ENCODE results near the gene NEK7. TPM values are rescaled to one million over a fixed set of nuclear protein-coding genes. Genes with fewer than 3 reads are reported as not detected.

The NEK7 gene
- total RNA-seq, 1 donor from 2014 or later: 318 TPM

- no peak for DNase-seq (ENCODE audit: low spot score)
- intact Hi-C loops (cut with DNase I): no loop called here
Measured at GRCh38 chr1:198135366-198135765, 21.4 kb upstream of the NEK7 start.

DNA sequence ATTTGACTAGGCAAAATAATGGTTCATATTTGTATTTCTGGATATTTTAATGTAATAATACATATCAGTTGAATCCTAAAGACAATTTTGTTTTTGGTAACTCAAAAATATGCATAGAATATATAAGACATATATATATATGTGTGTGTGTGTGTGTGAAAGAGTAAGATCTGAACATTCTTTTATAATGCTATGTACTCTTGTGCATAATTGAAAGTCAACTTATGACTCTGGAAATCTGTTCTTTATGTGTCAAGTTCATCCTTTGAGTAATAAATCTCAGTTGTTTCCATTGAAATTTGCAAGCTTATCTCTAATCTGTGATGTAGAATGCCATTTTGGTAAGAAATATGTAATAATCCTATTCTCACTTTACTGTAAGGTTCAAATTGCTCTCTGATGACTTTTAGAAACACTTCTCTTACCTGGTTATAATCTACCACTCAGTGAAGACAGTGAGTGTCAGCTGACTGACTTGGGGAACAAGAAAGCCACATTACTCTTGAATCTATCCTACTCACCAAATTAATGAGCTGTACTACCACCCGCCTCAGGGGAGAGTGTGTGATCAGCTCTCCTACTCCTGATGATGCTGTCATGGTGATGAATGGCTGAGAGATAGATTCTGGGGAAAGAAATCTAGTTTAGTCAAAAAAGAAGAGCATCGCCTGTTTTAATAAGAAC is 15.0 kb upstream of the NEK7 start:
- intact Hi-C loops (cut with DNase I): no loop called here
- no peak for DNase-seq (ENCODE audit: low spot score)

GRCh38 chr1:198143797-198144196 is 13.0 kb upstream of the NEK7 start:
- DNase-seq (ENCODE audit: low spot score): no peak
- intact Hi-C loops (cut with DNase I): no loop called here

DNA sequence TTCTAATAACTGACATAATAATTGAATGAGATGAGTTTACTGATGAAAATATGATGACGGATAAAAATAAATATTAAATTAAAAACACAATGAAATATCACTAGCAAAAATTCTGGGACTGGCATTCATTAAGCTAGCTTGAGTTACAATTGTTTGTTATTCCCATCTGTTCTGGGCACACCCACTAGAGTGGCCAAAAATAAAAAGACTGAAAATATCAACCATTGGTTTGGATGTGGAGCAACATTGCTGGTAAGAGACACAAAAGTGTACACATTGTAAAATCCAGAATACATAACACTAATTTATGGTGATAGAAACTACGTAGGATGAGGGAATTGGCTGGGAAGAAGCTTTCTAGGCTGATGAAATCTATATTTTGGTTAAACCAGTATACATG is 9.6 kb upstream of the NEK7 start:
- DNase-seq (ENCODE audit: low spot score): no peak
- intact Hi-C loops (cut with DNase I): no loop called here

DNA sequence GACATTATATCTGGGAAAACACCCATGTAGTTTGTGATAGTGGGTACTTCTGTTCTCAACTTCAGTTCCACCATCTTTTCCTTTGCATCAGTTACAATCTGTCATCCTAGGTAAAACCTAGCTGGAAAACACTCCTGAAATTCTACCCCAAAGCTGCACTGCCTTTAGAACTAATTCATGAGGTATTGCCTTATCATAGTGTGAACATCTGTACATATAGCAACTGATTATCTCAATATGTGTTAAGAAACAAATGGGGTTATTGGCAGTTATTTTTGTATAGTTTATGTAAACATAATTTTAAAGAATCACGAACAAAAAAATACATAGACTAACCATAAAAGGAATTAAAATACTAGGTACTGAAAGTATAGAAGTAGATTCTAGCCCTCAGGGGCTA is 6.4 kb upstream of the NEK7 start:
- intact Hi-C loops (cut with DNase I): loop anchor here (10.0 kb wide), 1 partner anchor 376 kb away; the partner anchor contains the start of gene DENND1B
- no peak for DNase-seq (ENCODE audit: low spot score)

DNA sequence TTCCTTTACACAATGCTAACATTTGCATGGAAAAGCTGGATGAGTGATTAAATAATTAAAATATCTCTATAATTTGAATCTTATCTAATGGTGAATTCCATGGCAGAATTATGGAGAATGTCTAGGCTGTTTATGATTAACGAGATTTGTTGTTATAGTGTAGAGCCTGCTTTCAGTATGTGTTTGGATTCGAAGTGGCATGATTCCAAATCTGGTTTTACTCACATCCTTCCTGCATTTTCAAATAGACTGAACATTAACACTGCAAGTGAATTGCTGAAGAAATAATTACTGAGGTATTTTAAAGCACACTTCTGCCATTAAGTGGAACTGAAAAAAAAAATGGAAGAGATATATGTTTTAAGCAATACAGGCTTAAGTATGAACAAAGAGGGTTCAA is 5.1 kb upstream of the NEK7 start:
- no peak for DNase-seq (ENCODE audit: low spot score)
- intact Hi-C loops (cut with DNase I): loop anchor here (2.0 to 10.0 kb wide), 2 partner anchors 27 to 377 kb away; partner anchors contain the start of gene DENND1B

GRCh38 chr1:198153103-198153502 is 3.7 kb upstream of the NEK7 start:
- intact Hi-C loops (cut with DNase I): loop anchor here (2.0 to 10.0 kb wide), 2 partner anchors 28 to 378 kb away; partner anchors contain the start of gene DENND1B
- DNase-seq (ENCODE audit: low spot score): no peak

- intact Hi-C loops (cut with DNase I): loop anchor here (2.0 to 10.0 kb wide), 2 partner anchors 29 to 379 kb away; partner anchors contain the start of gene DENND1B
Measured at GRCh38 chr1:198153804-198154203, 3.0 kb upstream of the NEK7 start.

GRCh38 chr1:198155253-198155652 is 1.5 kb upstream of the NEK7 start:
- no peak for DNase-seq (ENCODE audit: low spot score)
- intact Hi-C loops (cut with DNase I): loop anchor here (5.0 to 10.0 kb wide), 3 partner anchors 47 to 380 kb away; partner anchors contain the start of gene DENND1B

More at GRCh38 chr1:198153804-198154203, 3.0 kb upstream of the NEK7 start:
- no peak for DNase-seq (ENCODE audit: low spot score)

DNA sequence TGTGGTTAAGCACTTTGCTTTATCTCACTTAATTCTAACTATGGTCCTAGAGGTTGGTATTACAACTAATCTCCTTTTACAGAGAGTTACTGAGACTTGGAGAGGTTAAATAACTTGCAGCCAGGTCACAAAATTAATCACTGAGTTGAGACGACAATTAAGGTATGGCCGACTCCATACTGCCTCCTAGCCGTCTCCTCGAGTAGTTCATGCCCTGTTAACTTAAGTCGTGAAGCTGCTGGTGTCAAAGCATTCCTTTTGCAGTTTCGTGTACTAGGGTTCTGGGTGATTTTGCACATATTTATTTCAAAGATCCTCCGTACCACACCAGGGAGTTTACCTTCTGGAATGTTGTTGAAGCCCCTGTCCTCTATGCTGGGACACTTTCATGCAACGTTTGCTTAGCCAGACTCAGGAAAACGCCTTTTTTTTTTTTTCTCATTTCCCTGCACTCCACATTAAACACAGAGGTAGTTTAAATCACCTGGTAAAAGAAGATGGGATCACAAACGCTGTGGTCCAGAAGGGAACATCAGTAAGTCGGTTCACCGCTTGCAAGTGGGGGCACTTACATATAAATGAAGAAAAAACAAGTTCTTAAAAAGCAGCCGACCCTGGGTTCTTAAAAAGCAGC is 570 bp upstream of the NEK7 start:
- no peak for DNase-seq (ENCODE audit: low spot score)
- intact Hi-C loops (cut with DNase I): loop anchor here (2.0 to 10.0 kb wide), 5 partner anchors 37 to 381 kb away; partner anchors contain the start of gene DENND1B

GRCh38 chr1:198157241-198157846 is 546 bp downstream of the NEK7 start:
- DNase-seq (ENCODE audit: low spot score): peak; percentile 96

GRCh38 chr1:198157847-198158725 is 1.3 kb downstream of the NEK7 start:
- intact Hi-C loops (cut with DNase I): loop anchor here (2.0 to 10.0 kb wide), 5 partner anchors 39 to 383 kb away; partner anchors contain the start of gene DENND1B
- DNase-seq (ENCODE audit: low spot score): no peak

More at GRCh38 chr1:198157241-198157846, 546 bp downstream of the NEK7 start:
- intact Hi-C loops (cut with DNase I): loop anchor here (2.0 to 10.0 kb wide), 5 partner anchors 39 to 383 kb away; partner anchors contain the start of gene DENND1B

DNA sequence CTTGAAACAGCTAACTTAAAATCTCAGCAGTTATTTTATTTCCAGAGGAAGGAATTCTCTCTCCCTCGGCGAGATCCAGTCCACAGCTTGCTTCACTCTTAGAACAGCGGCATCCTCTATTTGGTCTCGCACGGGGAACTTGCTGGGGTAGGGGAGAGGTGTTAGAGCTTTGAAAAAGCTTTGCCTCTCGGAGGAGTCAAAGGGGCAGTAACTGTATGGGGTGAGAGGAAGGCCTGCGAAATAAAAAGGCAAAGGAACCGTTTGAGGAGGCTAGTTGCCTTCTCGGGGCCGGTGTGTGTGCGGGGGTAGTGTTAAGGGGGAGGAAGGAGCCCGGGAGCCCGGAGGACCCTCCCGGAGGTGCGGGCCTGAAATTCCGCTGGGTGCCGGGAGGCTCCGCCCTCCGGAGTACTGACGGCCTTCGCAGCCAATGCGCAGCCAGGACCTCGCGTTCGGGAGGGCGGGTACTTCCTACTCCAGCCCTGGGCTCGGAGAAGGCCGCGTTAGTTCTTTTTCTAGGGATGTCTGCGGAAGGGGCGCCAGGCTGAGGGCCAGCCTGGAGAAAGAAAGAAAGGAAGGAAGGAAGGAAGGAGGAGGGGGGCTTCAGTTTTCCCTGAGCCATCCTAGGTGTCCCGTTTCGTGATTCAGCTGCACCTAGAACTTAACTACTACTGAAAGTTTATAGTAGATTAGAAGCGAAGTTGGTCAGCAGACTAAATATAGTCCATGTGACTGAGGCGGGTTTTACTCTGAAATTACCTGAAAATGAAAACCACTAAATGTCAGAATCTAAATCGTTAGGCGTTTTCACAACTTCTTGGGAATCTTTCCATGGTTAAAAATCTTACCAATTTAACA is 2.2 kb downstream of the NEK7 start:
- intact Hi-C loops (cut with DNase I): loop anchor here (5.0 to 10.0 kb wide), 3 partner anchors 43 to 384 kb away; partner anchors contain the start of gene DENND1B
- peak; percentile 97 for DNase-seq (ENCODE audit: low spot score)

DNA sequence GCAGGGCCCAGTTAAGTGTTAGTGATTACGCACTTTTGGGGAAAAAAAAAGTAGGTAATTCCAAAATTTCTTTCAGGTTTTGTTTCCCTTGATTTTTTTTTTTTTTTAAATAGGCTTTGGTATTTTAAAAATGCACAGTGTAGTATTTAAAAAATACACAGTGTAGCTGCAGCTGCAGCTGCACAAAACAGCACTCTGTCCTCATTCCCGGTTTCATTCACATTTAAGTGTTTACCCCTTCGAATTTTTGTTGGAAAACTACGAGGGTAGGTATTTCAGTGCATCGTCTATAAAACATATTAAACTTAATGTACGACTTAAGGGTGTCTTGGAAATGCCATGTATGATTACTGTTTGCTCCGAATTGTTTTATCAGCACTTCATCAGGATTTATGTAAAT is 3.4 kb downstream of the NEK7 start:
- intact Hi-C loops (cut with DNase I): no loop called here
- DNase-seq (ENCODE audit: low spot score): no peak

GRCh38 chr1:198160946-198161614 is 4.3 kb downstream of the NEK7 start:
- DNase-seq (ENCODE audit: low spot score): no peak
- intact Hi-C loops (cut with DNase I): no loop called here

DNA sequence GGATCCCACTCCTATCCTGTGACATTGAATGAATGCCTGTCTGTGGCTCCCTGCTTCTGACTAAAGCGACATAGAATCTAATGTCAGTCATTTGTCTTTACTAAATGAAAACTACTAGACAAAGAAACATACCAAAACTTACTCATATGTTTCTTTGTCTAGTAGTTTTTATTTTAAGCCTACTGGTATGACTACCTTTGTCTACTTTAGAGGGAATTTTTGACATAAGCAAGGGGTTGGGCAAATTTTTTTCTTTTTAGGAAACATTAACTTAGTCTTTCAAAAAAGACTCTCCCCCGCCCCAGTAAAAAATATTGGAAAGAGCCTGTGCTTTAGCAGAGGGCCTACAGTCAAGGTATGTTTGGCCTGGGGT is 4.9 kb downstream of the NEK7 start:
- DNase-seq (ENCODE audit: low spot score): no peak
- intact Hi-C loops (cut with DNase I): no loop called here

DNA sequence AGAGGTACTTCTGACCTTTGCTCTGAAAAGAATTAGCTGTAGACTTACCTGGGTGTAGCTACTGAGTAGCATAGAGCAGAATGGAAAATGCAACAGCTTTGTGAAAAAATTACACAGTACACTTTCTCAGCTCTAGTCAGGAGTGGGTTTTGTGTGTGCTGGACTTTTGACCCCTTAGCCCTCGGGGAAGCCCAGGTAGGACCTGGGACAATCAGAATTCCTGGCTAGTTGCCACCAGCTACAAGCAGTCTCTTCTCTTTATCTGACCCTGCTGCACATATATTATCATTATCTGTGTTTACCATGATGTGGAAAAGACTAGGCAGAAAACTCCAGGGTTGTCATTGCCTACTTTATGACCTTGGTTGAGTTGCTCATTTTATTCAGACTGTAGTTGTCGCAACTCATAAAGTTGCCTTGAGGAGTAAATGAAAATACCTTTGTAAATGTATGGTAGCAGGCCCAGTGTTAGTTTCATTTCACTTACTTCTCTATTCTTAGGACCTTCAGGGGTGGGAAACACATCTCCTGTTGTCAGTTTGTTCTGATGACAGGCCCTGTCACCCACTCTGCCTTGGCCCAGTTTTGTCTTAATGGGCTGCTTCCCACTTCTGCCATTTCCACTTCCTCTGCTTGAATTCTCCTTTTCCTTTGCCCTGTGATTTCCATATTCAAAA is 5.4 kb downstream of the NEK7 start:
- intact Hi-C loops (cut with DNase I): no loop called here
- DNase-seq (ENCODE audit: low spot score): no peak
